IMR-90 (cell line): ENCODE results near the gene RNF215. TPM values are rescaled to one million over a fixed set of nuclear protein-coding genes. Genes with fewer than 3 reads are reported as not detected.

Source experiments
- ATAC-seq: fragments of 200-7000 bp; cut with Tn5 transposase; 2 replicates; pipeline ENCODE4 v1.9.1; 2020; ENCODE audit warnings: low read depth, mild to moderate bottlenecking, moderate library complexity
- BruUV-seq: library from RNA; stranded (reverse); fragments of 400-500 nt; replicated peaks from 2 replicates; lab custom pipeline; 2021; lab: Mats Ljungman, UMichigan
- CTCF ChIA-PET: fragments of 300-600 bp; formaldehyde crosslinking; extraction: SDS; loops from one replicate; lab custom pipeline; 2021; ENCODE audit warnings: antibody characterized with exemption; lab: Yijun Ruan, JAX
- POLR2A ChIA-PET: fragments of 300-600 bp; sonication (Branson Sonifier 250); formaldehyde crosslinking; loops from one replicate; lab custom pipeline; 2022; ENCODE audit warnings: antibody characterized with exemption; ENCODE audit not compliant: unreplicated experiment; lab: Charles Lee
- DNase-seq: peaks from one replicate; pipeline ENCODE4 v3.0.0; 2013
- H2AFZ ChIP-seq: replicated peaks from 2 replicates; pipeline ENCODE3; 2013; ENCODE audit warnings: low read length, mild to moderate bottlenecking; ENCODE audit not compliant: poor library complexity
- H2AK5ac ChIP-seq: 2 replicates; pipeline ENCODE4 v1.6.1; 2013; ENCODE audit warnings: low read depth, low read length, inconsistent platforms
- H2AK9ac ChIP-seq: replicated peaks from 2 replicates; pipeline ENCODE3; 2013; ENCODE audit warnings: mild to moderate bottlenecking, low read depth, low read length, moderate library complexity; ENCODE audit not compliant: poor library complexity
- H2BK120ac ChIP-seq: 2 replicates; pipeline ENCODE4 v1.6.1; 2013; ENCODE audit warnings: low read depth, low read length, inconsistent platforms
- H2BK15ac ChIP-seq: 3 replicates; pipeline ENCODE4 v1.6.1; 2013; ENCODE audit warnings: low read depth, low read length, inconsistent platforms
- H2BK20ac ChIP-seq: 2 replicates; pipeline ENCODE4 v1.6.1; 2013; ENCODE audit warnings: low read depth, mild to moderate bottlenecking, inconsistent platforms, low read length, moderate library complexity
- H2BK5ac ChIP-seq: 2 replicates; pipeline ENCODE4 v1.6.1; 2013; ENCODE audit warnings: mild to moderate bottlenecking, low read depth, low read length, inconsistent platforms; ENCODE audit not compliant: poor library complexity, severe bottlenecking
- H3K14ac ChIP-seq: replicated peaks from 2 replicates; pipeline ENCODE4 v1.6.1; 2013; ENCODE audit warnings: low read depth, low read length, inconsistent platforms
- H3K18ac ChIP-seq: 2 replicates; pipeline ENCODE4 v1.6.1; 2013; ENCODE audit warnings: low read depth, low read length, control low read depth
- H3K23ac ChIP-seq: 2 replicates; pipeline ENCODE4 v1.6.1; 2013; ENCODE audit warnings: low read depth, low read length, inconsistent platforms
- H3K27ac ChIP-seq: 2 replicates; pipeline ENCODE4 v1.5.1; 2013; ENCODE audit warnings: mild to moderate bottlenecking, control low read depth, low read length; ENCODE audit not compliant: insufficient read depth
- H3K27me3 ChIP-seq: 2 replicates; pipeline ENCODE4 v1.6.1; 2013; ENCODE audit warnings: low read length; ENCODE audit not compliant: control insufficient read depth, insufficient read depth
- H3K36me3 ChIP-seq: 2 replicates; pipeline ENCODE4 v1.6.1; 2013; ENCODE audit warnings: low read length, mixed read lengths; ENCODE audit not compliant: control insufficient read depth, insufficient read depth
- H3K4ac ChIP-seq: 2 replicates; pipeline ENCODE4 v1.6.1; 2013; ENCODE audit warnings: low read depth, low read length, inconsistent platforms
- H3K4me1 ChIP-seq: 2 replicates; pipeline ENCODE4 v1.6.1; 2013; ENCODE audit warnings: low read length, mixed read lengths; ENCODE audit not compliant: control insufficient read depth, insufficient read depth
- H3K4me2 ChIP-seq: 2 replicates; pipeline ENCODE4 v1.6.1; 2013; ENCODE audit warnings: low read depth, mild to moderate bottlenecking, control low read depth, low read length, moderate library complexity
- H3K4me3 ChIP-seq: 2 replicates; pipeline ENCODE4 v1.5.1; 2013; ENCODE audit warnings: low read depth, mild to moderate bottlenecking, control low read depth, low read length, moderate library complexity; ENCODE audit not compliant: insufficient read depth
- H3K56ac ChIP-seq: 2 replicates; pipeline ENCODE4 v1.6.1; 2013; ENCODE audit warnings: low read length, inconsistent platforms; ENCODE audit not compliant: insufficient read depth; ENCODE audit errors: extremely low read depth
- H3K79me1 ChIP-seq, 2 experiments: 2 replicates each; pipeline ENCODE4 v1.6.1; 2013; ENCODE audit warnings: low read length in 2 of 2, inconsistent platforms in 1 of 2, low read depth in 1 of 2
- H3K9ac ChIP-seq: 2 replicates; pipeline ENCODE4 v1.6.1; 2013; ENCODE audit warnings: low read depth, low read length, control low read depth
- H3K9me1 ChIP-seq: 2 replicates; pipeline ENCODE4 v1.6.1; 2013; ENCODE audit warnings: low read length, inconsistent platforms; ENCODE audit not compliant: insufficient read depth
- H3K9me3 ChIP-seq: 2 replicates; pipeline ENCODE4 v1.6.1; 2013; ENCODE audit warnings: low read length; ENCODE audit not compliant: control insufficient read depth, insufficient read depth
- H4K20me1 ChIP-seq: 2 replicates; pipeline ENCODE4 v1.6.1; 2013; ENCODE audit warnings: low read length, inconsistent platforms; ENCODE audit not compliant: insufficient read depth
- H4K5ac ChIP-seq: 2 replicates; pipeline ENCODE4 v1.6.1; 2013; ENCODE audit warnings: mild to moderate bottlenecking, low read depth, low read length, control low read depth
- H4K8ac ChIP-seq, 2 experiments: 2 replicates each; pipeline ENCODE4 v1.6.1; 2013; ENCODE audit warnings: low read depth in 2 of 2, low read length in 2 of 2, control low read depth in 1 of 2, inconsistent platforms in 1 of 2
- H4K91ac ChIP-seq: 2 replicates; pipeline ENCODE4 v1.6.1; 2013; ENCODE audit warnings: low read depth, low read length, inconsistent platforms; ENCODE audit not compliant: insufficient read depth
- CEBPB ChIP-seq: IDR thresholded peaks from 2 replicates; pipeline ENCODE4 v1.6.1; 2012; ENCODE audit warnings: low read depth, low read length, improper control_type of control experiment
- FOS ChIP-seq: fragments of 150-350 bp; IDR thresholded peaks from 2 replicates; pipeline ENCODE4 v1.6.1; 2016; ENCODE audit warnings: low read depth, low read length
- NFE2L2 ChIP-seq: fragments of 150-350 bp; IDR thresholded peaks from 2 replicates; pipeline ENCODE4 v1.6.1; 2016; ENCODE audit warnings: low read depth, mild to moderate bottlenecking, low read length
- WGBS, 2 experiments: methylation state at CpG; one replicate each; pipeline versions ENCODE4 v1.1.5 to v1.1.7; 2013; ENCODE audit warnings: missing lambda C conversion rate in 2 of 2; ENCODE audit not compliant: insufficient read length in 1 of 2; ENCODE audit errors: extremely low coverage in 2 of 2; 5-methylcytosine and 5-hydroxymethylcytosine counted together
- dilution Hi-C: fragments of 300-500 bp; cut with HindIII; formaldehyde crosslinking; loops from one replicate; pipeline ENCODE4 v1.14.3; 2018; ENCODE audit warnings: low sequenced_read_pairs; ENCODE audit not compliant: unreplicated experiment
- in situ Hi-C: fragments of 300-500 bp; cut with MboI; formaldehyde crosslinking; loops from 3 replicates; pipeline ENCODE4 v1.14.3; 2019; ENCODE audit warnings: low sequenced_read_pairs, inconsistent platforms, mixed read lengths
- intact Hi-C: fragments of 100-400 bp; cut with micrococcal nuclease; formaldehyde crosslinking; loops from 2 replicates; pipeline ENCODE4 v1.10.0; 2022
- polyA plus RNA-seq, 3 experiments: library from polyadenylated mRNA; depleted of rRNA; stranded (reverse); fragments of >200 nt; gene quantifications; 2 replicates each; pipeline ENCODE4 v1.2.3, GENCODE V29; 2012; ENCODE audit warnings: low replicate concordance in 1 of 3
- total RNA-seq: library from RNA; depleted of rRNA; stranded (reverse); fragments of >200 nt; gene quantifications from 2 replicates; pipeline ENCODE4 v1.2.3, GENCODE V29; 2012
- TF ChIP-seq, protein P1 (sequence below): conservative IDR thresholded peaks from 2 replicates; pipeline ENCODE4 v1.5.1; 2012; ENCODE audit warnings: mild to moderate bottlenecking, low read depth, low read length, improper control_type of control experiment
- TF ChIP-seq, protein P2 (sequence below): fragments of 150-350 bp; IDR thresholded peaks from 2 replicates; pipeline ENCODE4 v1.6.1; 2017; ENCODE audit warnings: mild to moderate bottlenecking, antibody characterized with exemption, low read length, low read depth

RNF215 gene
- total and polyA plus RNA-seq, 2 of the 4 experiments (the other 2 are of a cell fraction): 15.8 to 21.9 TPM

DNA sequence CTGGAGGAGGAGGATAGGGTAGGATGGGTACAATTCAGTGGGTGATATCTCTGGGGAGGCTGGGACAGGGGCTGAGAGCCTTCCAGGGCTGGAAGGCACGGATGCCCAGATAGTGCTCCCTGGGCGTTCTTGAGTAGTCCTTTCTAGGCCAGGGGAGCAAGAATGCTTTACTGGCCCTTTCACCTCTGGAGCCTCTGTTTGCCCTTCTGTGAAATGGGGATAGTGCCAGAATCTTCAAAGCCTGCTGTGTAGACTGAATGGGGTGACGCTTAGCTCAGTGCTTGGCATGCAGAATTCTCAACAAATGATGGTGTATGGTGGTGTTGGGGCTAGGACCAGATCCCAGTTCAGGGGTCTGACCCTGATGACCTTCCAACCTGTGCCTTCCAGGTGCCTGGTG is 46.0 kb upstream of the RNF215 start:
- no peak overlapping the region for H2AFZ ChIP-seq
- no peak overlapping the region for H2BK20ac ChIP-seq
- peaks cover 3% of the 10 kb centered on the region; the same call in 1 of the 2 replicates for H3K27me3 ChIP-seq
- peaks cover 4% of the 10 kb centered on the region; the same call in 1 of the 2 replicates for H3K36me3 ChIP-seq
- no peak overlapping the region for H2AK9ac ChIP-seq
- no peak overlapping the region for H3K4ac ChIP-seq
- H4K8ac ChIP-seq: no peak overlapping the region
- no peak overlapping the region for H2AK5ac ChIP-seq
- H2BK120ac ChIP-seq: no peak overlapping the region
- no peaks in the 10 kb centered on the region for H3K4me1 ChIP-seq
- no peak overlapping the region for H3K27ac ChIP-seq
- no peak overlapping the region for H3K14ac ChIP-seq
- H2BK15ac ChIP-seq: no peak overlapping the region
- WGBS, 2 experiments: 83% methylated on average over 2 of the region's 3 CpGs; no CpG with 5 or more reads in 1 of the 2 experiments
- no peak overlapping the region for H4K91ac ChIP-seq
- ATAC-seq (no peak), DNase-seq (no peak)
- no peak overlapping the region for H2BK5ac ChIP-seq
- CTCF ChIA-PET: no interaction called here
- H3K79me1 ChIP-seq: no peaks in the 10 kb centered on the region
- BruUV-seq: no TSS peak
- no peak overlapping the region for H4K5ac ChIP-seq
- in situ Hi-C loops (no loop called here), dilution Hi-C loops (no loop called here), intact Hi-C loops (no loop called here)
- no peaks in the 10 kb centered on the region for H3K9me1 ChIP-seq
- H3K9me3 ChIP-seq: no peaks in the 10 kb centered on the region
- no peak for TF ChIP-seq CEBPB
- TF ChIP-seq, protein P1, sequence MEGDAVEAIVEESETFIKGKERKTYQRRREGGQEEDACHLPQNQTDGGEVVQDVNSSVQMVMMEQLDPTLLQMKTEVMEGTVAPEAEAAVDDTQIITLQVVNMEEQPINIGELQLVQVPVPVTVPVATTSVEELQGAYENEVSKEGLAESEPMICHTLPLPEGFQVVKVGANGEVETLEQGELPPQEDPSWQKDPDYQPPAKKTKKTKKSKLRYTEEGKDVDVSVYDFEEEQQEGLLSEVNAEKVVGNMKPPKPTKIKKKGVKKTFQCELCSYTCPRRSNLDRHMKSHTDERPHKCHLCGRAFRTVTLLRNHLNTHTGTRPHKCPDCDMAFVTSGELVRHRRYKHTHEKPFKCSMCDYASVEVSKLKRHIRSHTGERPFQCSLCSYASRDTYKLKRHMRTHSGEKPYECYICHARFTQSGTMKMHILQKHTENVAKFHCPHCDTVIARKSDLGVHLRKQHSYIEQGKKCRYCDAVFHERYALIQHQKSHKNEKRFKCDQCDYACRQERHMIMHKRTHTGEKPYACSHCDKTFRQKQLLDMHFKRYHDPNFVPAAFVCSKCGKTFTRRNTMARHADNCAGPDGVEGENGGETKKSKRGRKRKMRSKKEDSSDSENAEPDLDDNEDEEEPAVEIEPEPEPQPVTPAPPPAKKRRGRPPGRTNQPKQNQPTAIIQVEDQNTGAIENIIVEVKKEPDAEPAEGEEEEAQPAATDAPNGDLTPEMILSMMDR: no peak
- TF ChIP-seq, protein P2, sequence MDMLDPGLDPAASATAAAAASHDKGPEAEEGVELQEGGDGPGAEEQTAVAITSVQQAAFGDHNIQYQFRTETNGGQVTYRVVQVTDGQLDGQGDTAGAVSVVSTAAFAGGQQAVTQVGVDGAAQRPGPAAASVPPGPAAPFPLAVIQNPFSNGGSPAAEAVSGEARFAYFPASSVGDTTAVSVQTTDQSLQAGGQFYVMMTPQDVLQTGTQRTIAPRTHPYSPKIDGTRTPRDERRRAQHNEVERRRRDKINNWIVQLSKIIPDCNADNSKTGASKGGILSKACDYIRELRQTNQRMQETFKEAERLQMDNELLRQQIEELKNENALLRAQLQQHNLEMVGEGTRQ: no peak
- no peak for TF ChIP-seq FOS
- TF ChIP-seq NFE2L2: no peak
- no peak overlapping the region for H3K4me3 ChIP-seq
- H4K20me1 ChIP-seq: no peaks in the 10 kb centered on the region
- H3K56ac ChIP-seq: no peak overlapping the region
- no peak overlapping the region for H3K9ac ChIP-seq
- H3K18ac ChIP-seq: no peak overlapping the region
- POLR2A ChIA-PET: no interaction called here
- no peak overlapping the region for H3K23ac ChIP-seq
- no peak overlapping the region for H3K4me2 ChIP-seq
